22Rv1 (cell line): ENCODE results near the gene NAPSA.
"Not testable (repeated sequence)": the region's sequence is repeated elsewhere in the genome, so short reads cannot be mapped to it uniquely, and the experiment has no call there.

ENCODE experiments used
- H3K27ac ChIP-seq: fragments of 450-650 bp; 2 replicates; pipeline ENCODE4 v1.5.1; 2017
- ZFX ChIP-seq: fragments of 450-650 bp; IDR thresholded peaks from 2 replicates; pipeline ENCODE4 v1.6.1; 2017; ENCODE audit warnings: antibody characterized with exemption, borderline replicate concordance
- TF ChIP-seq, protein P1 (sequence below): fragments of 450-650 bp; IDR thresholded peaks from 2 replicates; pipeline ENCODE4 v1.5.1; 2017; ENCODE audit warnings: mild to moderate bottlenecking

NAPSA gene

GRCh38 chr19:50356691-50357177 is 8.7 kb downstream of the NAPSA start:
- no peak for TF ChIP-seq ZFX
- TF ChIP-seq, protein P1, sequence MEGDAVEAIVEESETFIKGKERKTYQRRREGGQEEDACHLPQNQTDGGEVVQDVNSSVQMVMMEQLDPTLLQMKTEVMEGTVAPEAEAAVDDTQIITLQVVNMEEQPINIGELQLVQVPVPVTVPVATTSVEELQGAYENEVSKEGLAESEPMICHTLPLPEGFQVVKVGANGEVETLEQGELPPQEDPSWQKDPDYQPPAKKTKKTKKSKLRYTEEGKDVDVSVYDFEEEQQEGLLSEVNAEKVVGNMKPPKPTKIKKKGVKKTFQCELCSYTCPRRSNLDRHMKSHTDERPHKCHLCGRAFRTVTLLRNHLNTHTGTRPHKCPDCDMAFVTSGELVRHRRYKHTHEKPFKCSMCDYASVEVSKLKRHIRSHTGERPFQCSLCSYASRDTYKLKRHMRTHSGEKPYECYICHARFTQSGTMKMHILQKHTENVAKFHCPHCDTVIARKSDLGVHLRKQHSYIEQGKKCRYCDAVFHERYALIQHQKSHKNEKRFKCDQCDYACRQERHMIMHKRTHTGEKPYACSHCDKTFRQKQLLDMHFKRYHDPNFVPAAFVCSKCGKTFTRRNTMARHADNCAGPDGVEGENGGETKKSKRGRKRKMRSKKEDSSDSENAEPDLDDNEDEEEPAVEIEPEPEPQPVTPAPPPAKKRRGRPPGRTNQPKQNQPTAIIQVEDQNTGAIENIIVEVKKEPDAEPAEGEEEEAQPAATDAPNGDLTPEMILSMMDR, result no peak
- H3K27ac ChIP-seq, result peak overlapping the region; percentile 78

- not testable (repeated sequence) for H3K27ac ChIP-seq
Observed at GRCh38 chr19:50353487-50353880, 12.0 kb downstream of the NAPSA start.

- no peak overlapping the region for H3K27ac ChIP-seq
- TF ChIP-seq, protein P1, result no peak
- no peak for TF ChIP-seq ZFX
Observed at GRCh38 chr19:50352242-50352641, 13.2 kb downstream of the NAPSA start.

DNA sequence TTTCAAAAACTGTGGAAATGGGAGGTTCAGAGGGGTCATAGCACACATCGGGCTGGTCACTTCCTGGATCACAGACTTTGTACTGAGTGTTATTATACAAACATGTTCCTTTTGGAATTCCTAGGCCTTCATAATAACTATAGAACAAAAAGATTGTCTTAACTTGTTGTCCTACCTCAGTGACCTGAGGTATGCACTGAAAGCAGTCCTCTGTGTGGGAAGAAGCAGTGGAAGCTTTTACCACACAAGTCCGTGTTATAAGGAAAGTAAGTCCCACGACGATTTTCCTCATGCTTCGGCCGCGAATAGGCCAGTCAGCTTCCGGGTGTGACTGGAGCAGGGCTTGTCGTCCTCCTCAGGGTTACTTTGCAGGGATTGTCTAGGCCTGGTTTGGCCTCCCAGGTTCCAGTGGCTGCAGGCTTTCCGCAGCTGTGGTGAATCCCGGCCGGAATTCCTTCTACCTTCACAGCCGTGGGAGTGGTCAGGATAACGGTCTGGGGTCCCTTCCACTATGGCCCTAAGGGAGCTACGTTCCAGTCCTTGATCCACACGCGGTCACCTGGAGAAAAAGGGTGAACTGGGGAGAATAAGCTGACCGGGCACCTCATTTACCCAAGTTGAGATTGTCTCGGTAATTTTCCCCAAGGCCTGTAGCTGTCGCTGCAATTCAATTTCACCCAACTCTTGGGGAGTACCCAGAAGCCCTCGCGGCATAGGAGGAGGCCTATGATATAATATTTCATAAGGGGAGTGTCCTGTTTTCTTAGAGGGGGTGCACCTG is 16.0 kb downstream of the NAPSA start:
- TF ChIP-seq ZFX, result no peak
- TF ChIP-seq, protein P1, result no peak
- H3K27ac ChIP-seq, result no peak overlapping the region

DNA sequence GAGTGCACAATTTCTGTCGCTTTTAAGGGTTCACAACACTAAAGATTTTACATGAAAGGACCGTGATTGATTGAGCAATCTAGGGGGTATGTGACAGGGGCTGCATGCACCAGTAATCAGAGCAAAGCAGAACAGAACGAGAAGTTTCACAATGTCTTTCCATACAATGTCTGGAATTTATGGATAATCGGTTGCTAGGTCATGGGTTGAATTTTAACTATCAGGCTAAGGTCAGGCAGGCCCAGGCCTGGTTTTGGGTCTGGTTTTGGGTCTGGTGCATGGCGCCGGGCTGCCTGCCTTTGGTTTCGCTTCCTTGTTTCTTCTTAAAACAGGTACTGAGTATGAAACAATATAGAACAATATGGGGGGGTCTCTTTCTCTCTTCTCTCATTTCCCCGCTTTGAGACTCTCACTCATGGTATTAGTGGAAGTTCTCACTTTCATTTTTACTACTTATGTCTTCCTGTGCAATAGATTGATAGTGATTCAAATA is 18.3 kb downstream of the NAPSA start:
- H3K27ac ChIP-seq, result not testable (repeated sequence)

GRCh38 chr19:50344661-50345318 is 20.6 kb downstream of the NAPSA start:
- no peak for TF ChIP-seq ZFX
- TF ChIP-seq, protein P1, result no peak
- H3K27ac ChIP-seq, result no peak overlapping the region

- no peak overlapping the region for H3K27ac ChIP-seq
- TF ChIP-seq ZFX, result no peak
- TF ChIP-seq, protein P1, result no peak
Observed at GRCh38 chr19:50341091-50341564, 24.3 kb downstream of the NAPSA start.

GRCh38 chr19:50340331-50340730 is 25.1 kb downstream of the NAPSA start:
- H3K27ac ChIP-seq, result no peak overlapping the region
- TF ChIP-seq, protein P1, result no peak
- TF ChIP-seq ZFX, result no peak

DNA sequence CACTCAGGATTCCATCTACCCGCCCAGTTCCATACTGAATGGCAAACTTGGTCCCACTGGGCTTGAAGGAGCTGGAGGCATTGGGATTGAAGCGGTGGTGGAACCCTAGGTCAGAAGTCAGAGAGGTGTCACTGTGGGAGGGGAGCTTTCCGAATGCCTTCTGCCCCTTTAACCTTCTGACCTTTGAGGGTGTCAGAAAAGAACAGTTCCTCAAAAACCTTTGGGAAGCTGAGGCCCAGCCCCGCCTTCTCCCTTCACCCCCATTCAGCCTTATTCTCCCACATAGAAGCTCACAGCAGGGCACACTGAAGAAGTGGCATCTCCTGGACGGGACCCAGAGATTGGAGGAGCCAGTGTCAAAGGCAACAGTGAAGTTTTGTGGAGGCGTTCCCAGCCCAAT is 28.4 kb downstream of the NAPSA start:
- not testable (repeated sequence) for H3K27ac ChIP-seq
